T follicular helper cell (primary cell): Measurements from ENCODE around the gene DPM2.

Experiments
- DNase-seq: peaks from one replicate; pipeline ENCODE4 v3.0.0-alpha.2; 2020; ENCODE audit warnings: low read depth

The DPM2 gene

GRCh38 chr9:127936347-127936852 lies 1.3 kb downstream of the DPM2 start:
- DNase-seq: no peak

GRCh38 chr9:127935765-127936221 lies 1.9 kb downstream of the DPM2 start:
- no peak for DNase-seq

DNA sequence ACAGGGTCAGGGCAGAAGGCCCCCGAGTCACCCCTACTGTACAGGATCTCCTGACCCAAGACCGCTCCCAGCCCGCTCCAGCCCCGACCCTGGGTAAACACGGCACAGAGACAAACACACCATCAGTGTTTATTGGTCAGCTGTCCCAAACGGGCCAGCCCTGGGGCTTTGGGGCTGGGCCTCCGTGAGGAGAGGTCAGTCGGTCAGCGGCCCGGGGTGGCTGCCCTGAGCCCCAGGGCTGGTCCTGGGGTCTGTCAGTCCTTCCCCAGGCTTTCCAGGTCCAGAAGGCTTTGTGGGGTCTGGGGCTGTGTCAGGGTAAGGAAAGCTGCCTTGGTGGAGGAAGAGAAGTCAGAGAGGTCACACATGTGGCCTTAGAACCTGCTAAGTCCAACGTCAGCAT lies 2.7 kb downstream of the DPM2 start:
- DNase-seq: no peak

DNA sequence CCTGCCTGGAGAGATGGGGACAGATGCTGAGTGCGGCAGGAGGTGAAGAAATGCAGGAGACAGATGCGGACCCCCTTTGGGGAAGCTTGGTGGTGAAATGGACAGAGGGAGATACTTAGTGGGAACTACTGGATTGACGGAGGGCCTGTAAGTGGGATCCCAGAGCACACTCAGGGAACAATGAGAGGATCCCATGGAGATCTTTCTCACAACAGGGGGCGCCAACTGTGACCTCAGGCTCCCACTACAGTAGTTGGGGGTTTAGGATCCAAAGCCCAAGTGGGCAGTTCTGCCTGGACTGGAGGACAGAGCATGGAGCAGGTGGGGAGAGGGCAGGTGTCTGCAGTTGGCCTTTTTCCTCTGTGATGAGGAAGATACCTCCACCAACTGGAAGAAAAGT lies 3.4 kb downstream of the DPM2 start:
- no peak for DNase-seq

- DNase-seq: no peak
Measured at GRCh38 chr9:127931092-127931881, 6.4 kb downstream of the DPM2 start.

DNA sequence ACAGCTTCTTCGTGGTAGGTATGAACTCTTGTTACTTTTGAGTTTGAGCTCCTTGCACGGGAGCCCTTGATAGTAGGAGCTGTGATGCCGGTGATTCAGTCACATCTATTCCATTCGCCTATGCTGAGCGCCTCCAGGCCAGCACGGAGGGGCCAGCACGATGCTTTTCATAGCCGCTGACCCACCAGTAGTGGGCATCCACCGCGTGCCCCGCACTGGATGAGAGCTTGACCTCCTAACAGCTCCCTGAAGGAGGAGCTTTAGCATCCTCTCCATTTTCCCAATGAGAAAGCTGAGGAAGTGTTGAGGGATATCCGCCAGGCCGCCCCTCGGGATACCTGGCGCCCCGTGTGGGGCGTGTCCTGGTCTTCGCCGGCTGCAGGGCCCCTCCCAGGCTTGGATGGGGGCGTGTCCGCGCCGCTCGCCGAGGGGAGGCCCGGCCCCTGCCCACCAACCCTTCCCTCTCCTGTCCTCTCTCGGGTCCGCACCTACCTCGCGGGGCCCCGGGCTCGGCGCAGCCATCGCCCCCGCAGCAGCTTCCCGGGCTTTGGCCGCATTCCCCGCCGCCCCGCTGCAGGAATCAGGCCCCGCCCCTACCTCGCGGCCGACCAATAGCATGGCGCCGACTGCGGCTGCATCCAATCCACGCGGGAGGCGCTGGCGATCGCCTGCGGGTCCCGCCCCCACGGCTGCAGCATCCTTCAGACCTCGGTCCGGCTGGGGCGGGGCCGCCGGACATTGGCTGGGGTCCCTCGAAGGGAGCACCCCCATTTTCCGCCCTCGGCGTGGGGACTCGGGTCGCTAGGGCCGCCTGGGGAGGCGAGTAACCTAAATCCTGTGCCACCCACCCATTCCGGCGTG lies 7.2 kb downstream of the DPM2 start, which contains the start of gene PIP5KL1:
TSS of gene PIP5KL1 (minus strand) at position 547 of the 861 bp plus-strand sequence. CDS start at position 522, 25 bp downstream.
- peak; percentile 56 for DNase-seq

- no peak for DNase-seq
Measured at GRCh38 chr9:127929625-127929979, 8.1 kb downstream of the DPM2 start.

GRCh38 chr9:127928676-127929624 lies 8.7 kb downstream of the DPM2 start:
- no peak for DNase-seq

GRCh38 chr9:127927988-127928675 lies 9.5 kb downstream of the DPM2 start:
- DNase-seq: no peak

DNA sequence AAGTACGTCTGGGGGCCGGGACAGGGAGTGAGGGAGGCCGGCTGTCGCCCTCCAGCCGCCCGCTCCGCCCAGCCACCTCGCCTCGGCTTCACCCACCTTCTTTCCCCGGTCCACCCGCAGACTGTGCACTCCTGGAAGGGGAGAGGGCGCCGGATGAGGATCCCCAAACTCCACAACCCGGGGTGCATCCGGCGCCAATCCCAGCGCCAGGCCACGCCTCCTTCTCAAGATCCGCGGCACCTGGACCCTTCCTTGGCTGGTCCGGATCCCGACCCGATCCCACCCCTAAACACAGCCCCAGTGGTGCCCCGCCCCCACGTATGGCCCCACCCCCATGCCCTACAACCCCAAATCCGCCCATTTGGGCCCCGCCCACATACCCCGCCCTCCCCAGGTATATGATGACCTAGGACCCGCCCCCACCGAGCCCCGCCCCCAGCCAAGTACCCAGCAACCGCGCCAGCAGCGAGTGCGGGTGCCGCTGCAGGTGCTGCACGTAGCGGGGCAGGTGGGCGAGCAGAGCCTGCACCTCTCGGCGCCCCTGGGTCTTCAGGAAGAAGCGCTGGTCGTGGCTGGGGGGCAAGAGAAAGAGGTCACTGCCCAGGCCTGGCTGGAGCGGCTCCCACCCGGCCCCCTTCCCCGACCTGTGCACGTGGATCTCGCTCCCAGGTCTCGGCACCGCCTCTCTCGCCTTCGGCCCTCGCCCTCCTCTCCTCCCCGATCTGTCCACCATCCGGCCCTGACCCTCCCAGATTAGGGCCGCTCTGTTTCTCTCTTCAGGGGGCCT lies 10.3 kb downstream of the DPM2 start:
- DNase-seq: peak; percentile 83

GRCh38 chr9:127926906-127927200 lies 10.8 kb downstream of the DPM2 start:
- no peak for DNase-seq

DNA sequence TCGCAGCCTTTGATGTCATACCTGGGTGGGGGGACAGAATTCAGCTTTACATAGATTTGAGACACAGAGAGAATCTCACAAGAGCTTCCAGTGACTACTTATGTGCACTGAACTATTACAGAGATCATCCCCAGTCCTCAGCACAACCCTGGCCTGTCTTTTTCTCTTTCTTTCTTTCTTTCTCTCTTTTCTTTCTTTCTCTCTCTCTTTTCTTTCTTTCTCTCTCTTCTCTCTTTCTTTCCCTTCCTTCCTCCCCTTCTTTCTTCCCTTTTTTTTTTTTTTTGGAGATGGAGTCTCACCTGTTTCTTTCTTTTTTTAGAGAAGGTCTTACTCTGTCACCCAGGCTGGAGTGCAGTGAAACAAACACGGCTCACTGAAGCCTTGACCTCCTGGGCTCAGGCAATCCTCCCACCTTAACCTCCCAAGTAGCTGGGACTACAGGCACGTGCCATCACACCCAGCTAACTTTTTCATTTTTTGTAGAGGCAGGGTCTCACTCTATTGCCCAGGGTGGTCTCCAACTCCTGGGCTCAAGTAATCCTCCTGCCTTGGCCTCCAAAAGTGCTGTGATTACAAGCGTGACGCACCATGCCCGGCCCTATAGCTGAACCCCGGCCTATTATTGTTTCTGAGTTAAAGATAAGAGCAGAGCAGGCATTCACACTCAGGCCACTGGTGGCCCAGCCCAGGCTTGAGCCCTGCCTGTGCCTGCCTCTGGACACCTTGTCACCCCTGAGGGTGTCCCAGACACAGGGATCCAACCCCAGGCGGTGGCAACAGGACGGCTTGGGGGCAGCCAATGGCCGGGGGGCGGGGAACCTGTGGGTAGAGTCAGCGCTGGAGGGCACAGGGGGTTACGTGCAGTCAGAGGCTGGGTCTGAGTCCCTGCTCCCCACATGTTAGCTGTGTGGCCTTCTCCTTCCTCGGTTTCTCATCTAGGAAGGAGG lies 11.4 kb downstream of the DPM2 start:
- DNase-seq: no peak

- DNase-seq: no peak
Measured at GRCh38 chr9:127924736-127925444, 12.8 kb downstream of the DPM2 start.

DNA sequence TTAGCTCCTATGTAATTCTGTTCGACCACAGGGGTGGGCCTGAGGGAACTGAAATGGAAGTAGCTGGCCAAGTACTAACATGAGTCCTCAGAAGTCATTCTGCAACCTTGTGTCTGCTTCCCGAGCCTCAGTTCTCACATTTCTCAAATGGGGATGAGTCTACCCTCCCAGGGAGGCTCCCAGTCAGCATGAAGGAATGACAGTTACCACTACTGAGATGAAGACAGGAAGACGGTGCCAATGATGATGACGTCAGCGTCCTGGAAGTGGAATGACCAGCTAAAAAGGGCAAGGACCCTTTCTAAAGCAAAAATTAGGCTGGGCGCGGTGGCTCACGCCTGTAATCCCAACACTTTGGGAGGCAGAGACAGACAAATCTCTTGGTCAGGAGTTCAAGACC lies 13.9 kb downstream of the DPM2 start:
- no peak for DNase-seq

GRCh38 chr9:127923046-127923445 lies 14.6 kb downstream of the DPM2 start:
- DNase-seq: no peak

- DNase-seq: peak; percentile 62
Measured at GRCh38 chr9:127921557-127922120, 16.0 kb downstream of the DPM2 start.

DNA sequence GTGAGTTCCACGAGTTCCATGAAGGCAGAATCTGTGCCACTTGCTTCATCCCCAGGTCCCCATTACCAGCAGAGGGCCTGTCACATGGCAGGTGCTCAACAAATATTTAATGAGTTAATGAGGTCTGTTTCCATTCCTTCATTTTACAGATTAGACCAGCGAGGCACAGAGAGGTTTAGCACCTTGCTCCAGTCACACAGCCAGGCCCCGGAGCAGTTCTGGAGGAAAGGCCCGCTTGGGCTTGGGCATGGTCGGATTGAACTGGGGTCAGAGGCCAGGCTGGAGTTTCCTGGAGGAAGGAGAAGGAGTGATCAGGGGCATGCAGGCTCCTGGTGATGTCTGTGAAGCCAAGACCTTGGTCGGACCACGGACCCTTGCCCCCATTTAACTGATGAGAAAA lies 16.9 kb downstream of the DPM2 start:
- no peak for DNase-seq

GRCh38 chr9:127919253-127919815 lies 18.3 kb downstream of the DPM2 start:
- DNase-seq: no peak
